PFSK-1 (cell line): ENCODE results near the gene SUGT1.

Source experiments
- FOXP2 ChIP-seq: optimal IDR thresholded peaks from 2 replicates; pipeline ENCODE3; 2011; ENCODE audit warnings: borderline replicate concordance, control low read depth, inconsistent platforms; ENCODE audit not compliant: insufficient read depth; ENCODE audit errors: extremely low read length, extremely low read depth
- POLR2AphosphoS5 ChIP-seq: IDR thresholded peaks from 2 replicates; pipeline ENCODE4 v1.6.1; 2012; ENCODE audit warnings: low read depth, mild to moderate bottlenecking, control low read depth, low read length, moderate library complexity
- REST ChIP-seq, 2 experiments: IDR thresholded peaks; 2 replicates each; pipeline versions ENCODE4 v1.6.1 to v1.8.0; 2011 to 2012; ENCODE audit warnings: low read depth in 2 of 2, low read length in 2 of 2, control low read depth in 1 of 2, inconsistent platforms in 1 of 2, mild to moderate bottlenecking in 1 of 2, moderate library complexity in 1 of 2; ENCODE audit not compliant: insufficient read depth in 1 of 2
- SIN3A ChIP-seq: IDR thresholded peaks from 2 replicates; pipeline ENCODE4 v1.6.1; 2012; ENCODE audit warnings: mild to moderate bottlenecking, low read length, moderate library complexity, borderline replicate concordance; ENCODE audit not compliant: insufficient read depth
- TAF1 ChIP-seq: IDR thresholded peaks from 2 replicates; pipeline ENCODE4 v1.6.1; 2012; ENCODE audit warnings: low read length, control low read depth, borderline replicate concordance; ENCODE audit not compliant: insufficient read depth

- no peak for TF ChIP-seq POLR2AphosphoS5
- no peak for TF ChIP-seq TAF1
- no peak for TF ChIP-seq SIN3A
- TF ChIP-seq REST (IDR thresholded peaks at IDR 0.05; ENCODE audit: insufficient read depth in 1 of 2, low read depth in 2 of 2, low read length in 2 of 2), result no peak
- no peak for TF ChIP-seq FOXP2
Observed at GRCh38 chr13:52713894-52714293, 61.3 kb downstream of the SUGT1 start.
